ENCODE data around the gene EPHB1. TPM values are rescaled to one million over a fixed set of nuclear protein-coding genes. Genes with fewer than 3 reads are reported as not detected.
A peak's percentile ranks its signal among the peaks of the same experiment; 100 is the strongest.

The EPHB1 gene
- total and polyA plus RNA-seq, 4 donors: 0.23 to 1.7 (median 0.52) TPM

- no peaks in the 10 kb centered on the region for H3K27me3 ChIP-seq (ENCODE audit: control insufficient read depth in 4 of 4, insufficient read depth in 4 of 4, low read length in 3 of 4)
- no peak overlapping the region for H3K9ac ChIP-seq (ENCODE audit: low read depth in 1 of 2, low read length in 2 of 2)
- no peak for DNase-seq (ENCODE audit: low spot score)
- peaks cover 3 to 39% (median 29%) of the 10 kb centered on the region in 4 donors for H3K4me1 ChIP-seq (ENCODE audit: control insufficient read depth in 4 of 4, insufficient read depth in 4 of 4, low read length in 3 of 4)
- no peak overlapping the region for H3K27ac ChIP-seq (ENCODE audit: low read depth in 1 of 2, low read length in 2 of 2)
- 76% methylated on average over 3 of the region's 3 CpGs for WGBS
- TF ChIP-seq ATF3 (IDR thresholded peaks at IDR 0.05): no peak
- no peak for TF ChIP-seq CTCF (IDR thresholded peaks at IDR 0.05; ENCODE audit: low read depth, low read length, missing input control)
- no peak for TF ChIP-seq GABPA (IDR thresholded peaks at IDR 0.05 in 1 of 2, conservative IDR thresholded peaks at IDR 0.05 in 1 of 2)
- TF ChIP-seq HNF4A (conservative IDR thresholded peaks at IDR 0.05): no peak
- peaks cover 0 to 7% (median 3%) of the 10 kb centered on the region in 4 donors for H3K9me3 ChIP-seq (ENCODE audit: control insufficient read depth in 4 of 4, low read length in 3 of 4)
- H3K36me3 ChIP-seq (ENCODE audit: control insufficient read depth in 4 of 4, insufficient read depth in 3 of 4, low read depth in 1 of 4, low read length in 3 of 4): no peaks in the 10 kb centered on the region
- H3K4me3 ChIP-seq (ENCODE audit: low read depth in 1 of 3, low read length in 3 of 3): peak overlapping the region in 1 of 3 donors; percentile 0
These were observed 377.3 kb downstream of the EPHB1 start for GRCh38 chr3:135172191-135172869.

GRCh38 chr3:135175728-135176277 lies 380.7 kb downstream of the EPHB1 start:
- Histone ChIP-seq H3K36me3 (ENCODE audit: control insufficient read depth in 4 of 4, insufficient read depth in 3 of 4, low read depth in 1 of 4, low read length in 3 of 4) (no peaks in the 10 kb centered on the region), H3K27me3 (ENCODE audit: control insufficient read depth in 4 of 4, insufficient read depth in 4 of 4, low read length in 3 of 4) (no peaks in the 10 kb centered on the region)
- WGBS: 85% methylated on average over 5 of the region's 5 CpGs

More at GRCh38 chr3:135175728-135176277, 380.7 kb downstream of the EPHB1 start:
- H3K27ac ChIP-seq (ENCODE audit: low read depth in 1 of 2, low read length in 2 of 2): no peak overlapping the region
- H3K4me3 ChIP-seq (ENCODE audit: low read depth in 1 of 3, low read length in 3 of 3): no peak overlapping the region
- H3K9ac ChIP-seq (ENCODE audit: low read depth in 1 of 2, low read length in 2 of 2): no peak overlapping the region
- DNase-seq (ENCODE audit: low spot score): no peak
- TF ChIP-seq HNF4A (conservative IDR thresholded peaks at IDR 0.05) (no peak), HNF4G (IDR thresholded peaks at IDR 0.05) (no peak), REST (IDR thresholded peaks at IDR 0.05) (no peak), GABPA (IDR thresholded peaks at IDR 0.05 in 1 of 2, conservative IDR thresholded peaks at IDR 0.05 in 1 of 2) (no peak), ATF3 (IDR thresholded peaks at IDR 0.05) (no peak), FOXA1 (IDR thresholded peaks at IDR 0.05) (no peak), ZBTB33 (IDR thresholded peaks at IDR 0.05) (no peak), RAD21 (IDR thresholded peaks at IDR 0.05) (no peak), YY1 (IDR thresholded peaks at IDR 0.05) (no peak), NR2F2 (IDR thresholded peaks at IDR 0.05) (no peak), RXRA (IDR thresholded peaks at IDR 0.05) (no peak)
- peaks cover 0 to 7% (median 3%) of the 10 kb centered on the region in 4 donors for H3K9me3 ChIP-seq (ENCODE audit: control insufficient read depth in 4 of 4, low read length in 3 of 4)
- peaks cover 0 to 8% (median 7%) of the 10 kb centered on the region in 4 donors for H3K4me1 ChIP-seq (ENCODE audit: control insufficient read depth in 4 of 4, insufficient read depth in 4 of 4, low read length in 3 of 4)
